ENCODE measurements around the gene SREBF2.
"Not testable (repeated sequence)": the region's sequence is repeated elsewhere in the genome, so short reads cannot be mapped to it uniquely, and the experiment has no call there.

- not testable (repeated sequence) for TF ChIP-seq EZH2 (IDR thresholded peaks at IDR 0.05; ENCODE audit: borderline replicate concordance, low read length); CTCF (conservative IDR thresholded peaks at IDR 0.05 in 1 of 2, IDR thresholded peaks at IDR 0.05 in 1 of 2; ENCODE audit: extremely low read depth in 1 of 2, insufficient read depth in 1 of 2, low read depth in 1 of 2, low read length in 2 of 2)
Measured at GRCh38 chr22:41948928-41949296, 116.0 kb downstream of the SREBF2 start.

Measured in mammary epithelial cell (primary cell).